Hippocampal formation (tissue), 2 donors: ENCODE data around the gene MAPK8.
A peak's percentile ranks its signal among the peaks of the same experiment; 100 is the strongest.

ENCODE experiments used
- DNase-seq, 2 donors: peaks; one replicate each; lab custom pipeline; 2025; lab: John Stamatoyannopoulos, UW

MAPK8 gene

GRCh38 chr10:48449501-48450232 lies 143.2 kb downstream of the MAPK8 start:
- peak in 1 of 2 donors; percentile 61 for DNase-seq

- no peak for DNase-seq
These were observed 143.8 kb downstream of the MAPK8 start for GRCh38 chr10:48450233-48450740.

- no peak for DNase-seq
These were observed 144.4 kb downstream of the MAPK8 start for GRCh38 chr10:48450741-48451466.

- no peak for DNase-seq
These were observed 145.7 kb downstream of the MAPK8 start for GRCh38 chr10:48451969-48452878.

GRCh38 chr10:48452879-48453412 lies 146.5 kb downstream of the MAPK8 start:
- DNase-seq, result no peak

GRCh38 chr10:48453451-48454301 lies 147.2 kb downstream of the MAPK8 start:
- no peak for DNase-seq

GRCh38 chr10:48454302-48455054 lies 148.0 kb downstream of the MAPK8 start:
- no peak for DNase-seq

GRCh38 chr10:48455055-48455391 lies 148.5 kb downstream of the MAPK8 start:
- DNase-seq, result no peak

GRCh38 chr10:48455392-48456151 lies 149.1 kb downstream of the MAPK8 start:
- DNase-seq, result no peak

GRCh38 chr10:48456361-48456804 lies 149.9 kb downstream of the MAPK8 start:
- DNase-seq, result peak; percentile 29 to 31

- no peak for DNase-seq
These were observed 150.6 kb downstream of the MAPK8 start for GRCh38 chr10:48456808-48457761.

GRCh38 chr10:48457949-48458661 lies 151.6 kb downstream of the MAPK8 start:
- DNase-seq, result no peak

GRCh38 chr10:48458662-48459048 lies 152.2 kb downstream of the MAPK8 start:
- no peak for DNase-seq

GRCh38 chr10:48459270-48460150 lies 153.0 kb downstream of the MAPK8 start:
- no peak for DNase-seq

GRCh38 chr10:48460182-48460581 lies 153.7 kb downstream of the MAPK8 start:
- DNase-seq, result no peak

- DNase-seq, result no peak
These were observed 155.4 kb downstream of the MAPK8 start for GRCh38 chr10:48461623-48462481.
